Common myeloid progenitor, CD34-positive (primary cell): ENCODE results near the gene VPS39.
"Not testable (repeated sequence)": the region's sequence is repeated elsewhere in the genome, so short reads cannot be mapped to it uniquely, and the experiment has no call there.

Source experiments
- CTCF ChIA-PET: fragments of 350-600 bp; sonication (Branson Sonifier 250); formaldehyde crosslinking; loops from one replicate; lab custom pipeline; 2021; ENCODE audit warnings: antibody characterized with exemption; lab: Charles Lee
- POLR2A ChIA-PET: fragments of 350-600 bp; sonication (Branson Sonifier 250); formaldehyde crosslinking; loops from one replicate; lab custom pipeline; 2021; ENCODE audit warnings: antibody characterized with exemption; lab: Charles Lee
- DNase-seq, 3 donors: peaks; one replicate each; pipeline versions ENCODE4 v3.0.0 to v3.0.0-alpha.2; 2013
- H3K27ac ChIP-seq, 2 experiments: 1 replicate in 1 of 2; 2 replicates in 1 of 2; pipeline ENCODE4 v1.7.0; 2013; ENCODE audit warnings: inconsistent platforms in 2 of 2, low read length in 2 of 2, mild to moderate bottlenecking in 2 of 2, low read depth in 1 of 2, moderate library complexity in 1 of 2; ENCODE audit not compliant: severe bottlenecking in 2 of 2, insufficient read depth in 1 of 2, poor library complexity in 1 of 2
- H3K27me3 ChIP-seq, 5 experiments: replicated peaks in 2 of 5; 1 replicate in 3 of 5; 2 replicates in 2 of 5; pipeline versions ENCODE4 v1.6.1 to v1.7.0; 2013; ENCODE audit warnings: low read length in 4 of 5, mild to moderate bottlenecking in 2 of 5, moderate library complexity in 2 of 5, inconsistent platforms in 1 of 5; ENCODE audit not compliant: insufficient read depth in 5 of 5, control insufficient read depth in 4 of 5
- H3K36me3 ChIP-seq, 4 experiments: 1 replicate in 2 of 4; 2 replicates in 2 of 4; pipeline versions ENCODE4 v1.6.1 to v1.7.0; 2013; ENCODE audit warnings: low read length in 3 of 4, control low read depth in 1 of 4, mild to moderate bottlenecking in 1 of 4; ENCODE audit not compliant: control insufficient read depth in 4 of 4, insufficient read depth in 4 of 4
- H3K4me1 ChIP-seq, 4 experiments: 1 replicate in 3 of 4; 2 replicates in 1 of 4; pipeline versions ENCODE4 v1.6.1 to v1.7.1; 2013; ENCODE audit warnings: low read length in 3 of 4, mild to moderate bottlenecking in 3 of 4, control low read depth in 1 of 4, inconsistent platforms in 1 of 4, moderate library complexity in 1 of 4; ENCODE audit not compliant: control insufficient read depth in 4 of 4, insufficient read depth in 4 of 4; ENCODE audit errors: control extremely low read depth in 1 of 4
- H3K4me3 ChIP-seq, 7 experiments: 1 replicate in 4 of 7; 2 replicates in 3 of 7; pipeline versions ENCODE4 v1.5.1 to v1.7.0; 2013; ENCODE audit warnings: mild to moderate bottlenecking in 7 of 7, low read length in 6 of 7, moderate library complexity in 6 of 7, inconsistent platforms in 2 of 7, low read depth in 2 of 7, control low read depth in 1 of 7; ENCODE audit not compliant: insufficient read depth in 4 of 7, control insufficient read depth in 1 of 7; ENCODE audit errors: extremely low read depth in 1 of 7
- H3K9me3 ChIP-seq, 5 experiments: 1 replicate in 4 of 5; 2 replicates in 1 of 5; pipeline versions ENCODE4 v1.6.1 to v1.7.1; 2013; ENCODE audit warnings: low read length in 4 of 5, mild to moderate bottlenecking in 2 of 5, inconsistent platforms in 1 of 5, low read depth in 1 of 5, moderate library complexity in 1 of 5; ENCODE audit not compliant: control insufficient read depth in 4 of 5, insufficient read depth in 2 of 5; ENCODE audit errors: control extremely low read depth in 1 of 5
- WGBS: methylation state at CpG from one replicate; pipeline ENCODE4 v1.1.5; 2013; ENCODE audit not compliant: insufficient coverage; 5-methylcytosine and 5-hydroxymethylcytosine counted together

VPS39 gene

DNA sequence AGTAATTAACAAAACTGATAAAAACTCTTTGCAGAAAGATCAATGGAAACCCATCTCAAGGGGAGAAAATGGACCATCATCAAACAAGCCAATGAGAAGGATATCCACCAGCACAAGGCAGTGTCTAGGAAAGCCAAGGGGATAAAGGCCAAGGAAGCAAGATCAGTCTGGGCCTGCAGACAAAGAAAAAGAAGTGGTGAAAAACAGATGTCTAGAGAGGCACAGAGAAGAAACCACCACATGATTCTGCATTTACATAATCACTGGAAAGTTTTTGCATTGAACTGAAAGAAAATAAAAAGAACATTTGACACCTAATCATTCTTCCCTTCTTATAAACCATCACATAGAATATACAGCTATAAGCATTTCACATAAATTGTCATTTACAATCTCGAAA, 23.0 kb upstream of the VPS39 start:
- peaks cover 14 to 74% (median 46%) of the 10 kb centered on the region in 4 experiments for H3K36me3 ChIP-seq

DNA sequence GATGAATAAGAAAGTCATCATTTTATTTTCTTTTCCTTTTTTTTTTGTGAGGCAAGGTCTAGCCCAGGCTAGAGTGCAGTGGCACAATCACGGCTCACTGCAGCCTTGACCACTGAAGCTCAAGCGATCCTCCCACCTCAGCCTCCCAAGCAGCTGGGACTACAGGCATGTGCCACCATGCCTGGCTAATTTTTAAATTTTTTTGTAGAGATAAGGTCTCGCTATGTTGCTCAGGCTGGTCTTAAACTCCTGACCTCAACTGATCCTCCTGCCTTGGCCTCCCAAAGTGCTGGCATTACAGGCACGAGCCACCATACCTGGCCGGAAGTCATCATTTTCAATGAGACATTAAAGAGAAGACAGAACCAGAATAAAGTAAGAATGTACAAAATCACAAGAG, 20.9 kb upstream of the VPS39 start:
- H3K27ac ChIP-seq, H3K4me3 ChIP-seq, DNase-seq, H3K9me3 ChIP-seq, H3K4me1 ChIP-seq, H3K27me3 ChIP-seq: not testable (repeated sequence)
- ChIA-PET POLR2A (interaction anchor here (0.6 kb wide), 1 partner anchor 32 kb away, joined by 5 read pairs; no protein-coding TSS in a partner anchor), CTCF (interaction anchor here (2.0 kb wide), 1 partner anchor 9 kb away, joined by 6 read pairs; no protein-coding TSS in a partner anchor)
- H3K36me3 ChIP-seq = peaks cover 12 to 78% (median 49%) of the 10 kb centered on the region in 4 experiments
- 100% methylated on average over 1 of the region's 5 CpGs for WGBS

More for the DNA sequence above, 23.0 kb upstream of the VPS39 start:
- DNase-seq = no peak
- Histone ChIP-seq H3K4me3 (no peak overlapping the region), H3K4me1 (no peaks in the 10 kb centered on the region), H3K27ac (no peak overlapping the region), H3K9me3 (no peaks in the 10 kb centered on the region), H3K27me3 (no peaks in the 10 kb centered on the region)
- ChIA-PET CTCF (interaction anchor here (1.0 kb wide), 1 partner anchor 14 kb away, joined by 3 read pairs; no protein-coding TSS in a partner anchor), POLR2A (no interaction called here)
- 100% methylated on average over 1 of the region's 1 CpG for WGBS

DNA sequence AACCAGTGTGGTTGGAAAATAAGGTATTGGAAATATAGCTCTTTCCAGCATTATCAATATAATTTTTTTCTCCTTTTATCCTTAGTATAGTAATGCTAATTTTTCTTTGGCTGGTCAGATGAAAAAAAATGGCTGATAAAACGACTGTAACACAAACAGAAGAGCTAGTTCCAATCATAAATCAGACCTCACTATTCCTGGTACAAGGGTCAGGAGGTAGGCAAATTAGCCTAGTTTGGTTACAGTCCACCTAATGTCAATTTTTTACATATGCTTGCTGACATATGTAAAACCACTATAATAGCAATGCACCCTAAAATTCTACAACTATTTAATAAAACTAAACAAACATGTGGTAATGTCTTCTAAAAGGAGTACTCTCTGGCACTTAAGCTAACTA, 19.9 kb upstream of the VPS39 start:
- no CpG with 5 or more reads among the region's 1 CpG for WGBS
- ChIA-PET POLR2A (no interaction called here), CTCF (no interaction called here)
- Histone ChIP-seq H3K9me3 (no peaks in the 10 kb centered on the region), H3K4me1 (no peaks in the 10 kb centered on the region), H3K36me3 (peaks cover 16 to 77% (median 48%) of the 10 kb centered on the region in 4 experiments), H3K27ac (no peak overlapping the region), H3K27me3 (no peaks in the 10 kb centered on the region), H3K4me3 (no peak overlapping the region)
- no peak for DNase-seq

DNA sequence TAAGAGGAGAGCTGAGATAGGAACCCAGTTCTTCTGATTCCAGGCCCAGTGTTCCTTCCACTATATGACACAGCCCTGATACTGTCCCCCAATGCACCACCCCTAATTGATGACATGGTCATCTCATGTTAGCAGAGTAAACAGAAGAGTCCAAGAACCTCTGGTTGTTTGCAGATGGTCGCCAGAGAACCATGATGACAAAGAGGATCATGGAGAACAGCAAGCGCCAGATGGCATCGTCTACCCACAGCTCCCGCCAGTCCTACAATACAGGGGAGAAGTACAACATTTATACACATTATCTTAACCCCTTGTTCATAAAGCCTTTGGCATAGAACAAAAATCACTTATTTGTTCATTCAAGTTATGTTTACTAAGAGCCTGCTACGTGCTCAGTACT, 18.5 kb upstream of the VPS39 start:
- peaks cover 16 to 75% (median 46%) of the 10 kb centered on the region in 4 experiments for H3K36me3 ChIP-seq
- ChIA-PET CTCF (interaction anchor here (1.1 kb wide), 1 partner anchor 49 kb away, joined by 3 read pairs; no protein-coding TSS in a partner anchor), POLR2A (no interaction called here)
- WGBS = 100% methylated on average over 3 of the region's 5 CpGs
- no peaks in the 10 kb centered on the region for H3K9me3 ChIP-seq
- H3K27me3 ChIP-seq = no peaks in the 10 kb centered on the region
- H3K27ac ChIP-seq = no peak overlapping the region
- no peak overlapping the region for H3K4me3 ChIP-seq
- no peaks in the 10 kb centered on the region for H3K4me1 ChIP-seq
- no peak for DNase-seq

DNA sequence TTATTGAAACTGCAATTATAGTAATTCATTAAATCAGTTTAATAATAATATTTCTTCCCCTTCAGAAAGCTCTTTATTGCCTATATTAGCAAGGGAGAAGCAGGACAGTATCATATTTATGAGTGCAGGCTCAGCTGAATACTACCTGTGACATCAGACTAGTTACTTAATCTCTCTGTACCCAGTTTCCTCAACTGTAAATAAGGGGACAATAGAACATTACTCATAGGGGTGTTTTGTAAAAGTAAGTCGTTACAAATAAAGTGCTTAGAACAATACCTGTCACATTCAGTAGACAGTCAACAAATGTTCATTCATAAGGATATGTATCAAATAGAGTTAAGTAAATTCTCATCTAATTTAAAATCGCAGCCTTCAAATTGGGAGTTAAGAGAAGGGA, 12.1 kb upstream of the VPS39 start:
- no peaks in the 10 kb centered on the region for H3K9me3 ChIP-seq
- no peak overlapping the region for H3K4me3 ChIP-seq
- DNase-seq = no peak
- H3K36me3 ChIP-seq = peaks cover 14 to 59% (median 34%) of the 10 kb centered on the region in 4 experiments
- H3K27ac ChIP-seq = no peak overlapping the region
- no CpG with 5 or more reads among the region's 2 CpGs for WGBS
- ChIA-PET POLR2A (no interaction called here), CTCF (interaction anchor here (1.2 to 1.9 kb wide), 3 partner anchors 9 to 28 kb away, joined by 3 to 6 read pairs (median 3); no protein-coding TSS in a partner anchor)
- H3K27me3 ChIP-seq = no peaks in the 10 kb centered on the region
- H3K4me1 ChIP-seq = peaks cover 3 to 17% (median 10%) of the 10 kb centered on the region in 4 experiments

DNA sequence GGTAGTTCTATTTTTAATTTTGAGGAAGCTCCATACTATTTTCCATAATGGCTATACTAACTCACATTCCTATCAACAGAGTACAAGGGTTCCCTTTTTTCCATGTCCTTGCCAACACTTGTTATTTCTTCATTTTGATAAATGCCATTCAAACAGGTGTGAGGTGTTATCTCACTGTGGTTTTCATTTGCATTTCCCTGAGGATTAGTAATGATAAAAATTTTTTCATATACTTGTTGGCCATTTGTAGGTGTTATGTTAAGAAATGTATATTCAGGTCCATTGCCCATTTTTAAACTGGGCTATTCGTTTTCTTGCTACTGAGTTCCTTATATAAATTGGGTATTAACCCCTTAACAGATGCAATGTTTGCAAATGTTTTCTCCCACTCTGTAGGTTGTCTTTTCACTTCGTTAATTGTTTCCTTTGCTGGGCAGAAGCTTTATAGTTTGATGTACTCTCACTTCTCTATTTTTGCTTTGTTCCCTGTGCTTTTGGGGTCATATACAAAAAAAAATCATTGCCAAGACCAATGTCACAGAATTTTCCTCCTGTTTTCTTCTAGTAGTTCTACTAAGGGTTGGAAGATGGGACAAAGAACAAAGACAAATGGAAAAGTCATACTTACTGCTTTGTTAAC, 11.0 kb upstream of the VPS39 start:
- Histone ChIP-seq H3K27me3 (no peaks in the 10 kb centered on the region), H3K9me3 (no peaks in the 10 kb centered on the region), H3K27ac (no peak overlapping the region), H3K4me3 (no peak overlapping the region), H3K36me3 (peaks cover 14 to 55% (median 31%) of the 10 kb centered on the region in 4 experiments), H3K4me1 (peaks cover 3 to 17% (median 10%) of the 10 kb centered on the region in 4 experiments)
- ChIA-PET POLR2A (no interaction called here), CTCF (interaction anchor here (1.2 to 1.9 kb wide), 3 partner anchors 10 to 27 kb away, joined by 3 to 6 read pairs (median 3); no protein-coding TSS in a partner anchor)
- no peak for DNase-seq
- no CpG with 5 or more reads among the region's 2 CpGs for WGBS

DNA sequence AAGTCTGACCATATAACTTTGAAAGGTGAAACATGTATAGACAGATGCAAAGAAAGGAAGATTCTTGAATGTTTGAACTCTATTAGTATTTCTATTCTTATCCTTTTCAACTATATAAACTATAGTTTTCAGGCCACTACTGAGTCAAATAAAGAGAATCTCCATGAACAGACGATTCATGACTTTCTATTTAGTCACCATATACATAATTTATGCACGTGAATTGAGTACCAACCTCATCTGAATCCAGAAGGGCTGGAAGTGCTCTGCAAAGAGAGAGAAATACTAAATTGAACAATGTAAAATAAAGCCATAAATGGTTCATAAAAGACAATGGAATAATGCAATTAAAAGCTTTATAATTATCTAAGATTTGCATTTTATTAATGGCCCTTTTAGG, 9.5 kb upstream of the VPS39 start:
- peak overlapping the region in 1 of 2 experiments; percentile 4 for H3K27ac ChIP-seq
- H3K4me3 ChIP-seq = no peak overlapping the region
- H3K4me1 ChIP-seq = peaks cover 3 to 17% (median 10%) of the 10 kb centered on the region in 4 experiments
- no peaks in the 10 kb centered on the region for H3K9me3 ChIP-seq
- H3K36me3 ChIP-seq = peaks cover 13 to 56% (median 29%) of the 10 kb centered on the region in 4 experiments
- ChIA-PET POLR2A (no interaction called here), CTCF (no interaction called here)
- no CpG with 5 or more reads among the region's 2 CpGs for WGBS
- DNase-seq = no peak
- H3K27me3 ChIP-seq = no peaks in the 10 kb centered on the region
